ENCODE data around the gene NEK4. TPM values are rescaled to one million over a fixed set of nuclear protein-coding genes. Genes with fewer than 3 reads are reported as not detected.

The NEK4 gene
- polyA plus RNA-seq, 1 experiment = 14.4 TPM

DNA sequence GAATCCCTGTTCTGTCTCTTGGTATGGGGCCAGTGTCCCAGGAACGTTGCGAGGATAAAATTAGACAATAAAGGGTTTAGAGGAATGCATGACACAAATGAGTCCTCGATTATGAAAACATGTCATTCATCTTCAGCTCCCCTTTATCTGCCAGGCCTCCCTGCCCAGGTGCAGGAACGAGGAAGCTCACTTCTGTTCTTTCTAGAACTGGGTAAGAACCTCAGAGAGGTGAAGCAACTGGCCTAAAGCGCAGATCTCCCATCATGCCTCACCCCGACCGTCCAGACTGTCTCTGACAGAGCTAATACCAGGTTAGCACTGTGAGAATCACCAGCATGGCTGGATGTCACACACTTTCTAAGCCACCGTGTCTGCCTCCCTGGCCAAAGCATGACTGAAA is 5.1 kb upstream of the NEK4 start:
- POLR2A ChIA-PET = no interaction called here

GRCh38 chr3:52774901-52775864 is 4.4 kb upstream of the NEK4 start:
- TF ChIP-seq, protein P1, sequence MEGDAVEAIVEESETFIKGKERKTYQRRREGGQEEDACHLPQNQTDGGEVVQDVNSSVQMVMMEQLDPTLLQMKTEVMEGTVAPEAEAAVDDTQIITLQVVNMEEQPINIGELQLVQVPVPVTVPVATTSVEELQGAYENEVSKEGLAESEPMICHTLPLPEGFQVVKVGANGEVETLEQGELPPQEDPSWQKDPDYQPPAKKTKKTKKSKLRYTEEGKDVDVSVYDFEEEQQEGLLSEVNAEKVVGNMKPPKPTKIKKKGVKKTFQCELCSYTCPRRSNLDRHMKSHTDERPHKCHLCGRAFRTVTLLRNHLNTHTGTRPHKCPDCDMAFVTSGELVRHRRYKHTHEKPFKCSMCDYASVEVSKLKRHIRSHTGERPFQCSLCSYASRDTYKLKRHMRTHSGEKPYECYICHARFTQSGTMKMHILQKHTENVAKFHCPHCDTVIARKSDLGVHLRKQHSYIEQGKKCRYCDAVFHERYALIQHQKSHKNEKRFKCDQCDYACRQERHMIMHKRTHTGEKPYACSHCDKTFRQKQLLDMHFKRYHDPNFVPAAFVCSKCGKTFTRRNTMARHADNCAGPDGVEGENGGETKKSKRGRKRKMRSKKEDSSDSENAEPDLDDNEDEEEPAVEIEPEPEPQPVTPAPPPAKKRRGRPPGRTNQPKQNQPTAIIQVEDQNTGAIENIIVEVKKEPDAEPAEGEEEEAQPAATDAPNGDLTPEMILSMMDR (IDR thresholded peaks at IDR 0.05; ENCODE audit: low read depth, low read length) = no peak
- no peaks in the 10 kb centered on the region for H3K9me3 ChIP-seq (ENCODE audit: control insufficient read depth, insufficient read depth, low read length)
- ChIA-PET POLR2A (no interaction called here), CTCF (no interaction called here)
- no peak for DNase-seq (ENCODE audit: low read depth, low spot score)
- peaks cover 19% of the 10 kb centered on the region for H3K27me3 ChIP-seq (ENCODE audit: control insufficient read depth, insufficient read depth, low read length)
- H3K4me3 ChIP-seq (ENCODE audit: low read depth, low read length) = no peak overlapping the region
- no peak overlapping the region for H3K27ac ChIP-seq (ENCODE audit: low read depth, low read length)

More for the DNA sequence above, 5.1 kb upstream of the NEK4 start:
- CTCF ChIA-PET = no interaction called here
- Histone ChIP-seq H3K27me3 (ENCODE audit: control insufficient read depth, insufficient read depth, low read length) (peaks cover 25% of the 10 kb centered on the region), H3K4me3 (ENCODE audit: low read depth, low read length) (no peak overlapping the region), H3K9me3 (ENCODE audit: control insufficient read depth, insufficient read depth, low read length) (no peaks in the 10 kb centered on the region), H3K27ac (ENCODE audit: low read depth, low read length) (no peak overlapping the region)
- no peak for DNase-seq (ENCODE audit: low read depth, low spot score)
- TF ChIP-seq, protein P1 (IDR thresholded peaks at IDR 0.05; ENCODE audit: low read depth, low read length) = no peak

GRCh38 chr3:52774066-52774713 is 3.5 kb upstream of the NEK4 start:
- Histone ChIP-seq H3K9me3 (ENCODE audit: control insufficient read depth, insufficient read depth, low read length) (no peaks in the 10 kb centered on the region), H3K4me3 (ENCODE audit: low read depth, low read length) (no peak overlapping the region), H3K27me3 (ENCODE audit: control insufficient read depth, insufficient read depth, low read length) (peaks cover 12% of the 10 kb centered on the region), H3K27ac (ENCODE audit: low read depth, low read length) (no peak overlapping the region)
- DNase-seq (ENCODE audit: low read depth, low spot score) = no peak
- POLR2A ChIA-PET = no interaction called here
- CTCF ChIA-PET = no interaction called here
- TF ChIP-seq, protein P1 (IDR thresholded peaks at IDR 0.05; ENCODE audit: low read depth, low read length) = no peak

- DNase-seq (ENCODE audit: low read depth, low spot score) = no peak
- ChIA-PET CTCF (no interaction called here), POLR2A (no interaction called here)
- Histone ChIP-seq H3K27ac (ENCODE audit: low read depth, low read length) (no peak overlapping the region), H3K4me3 (ENCODE audit: low read depth, low read length) (no peak overlapping the region), H3K9me3 (ENCODE audit: control insufficient read depth, insufficient read depth, low read length) (no peaks in the 10 kb centered on the region), H3K27me3 (ENCODE audit: control insufficient read depth, insufficient read depth, low read length) (peaks cover 8% of the 10 kb centered on the region)
- TF ChIP-seq, protein P1 (IDR thresholded peaks at IDR 0.05; ENCODE audit: low read depth, low read length) = no peak
These were observed 2.8 kb upstream of the NEK4 start for GRCh38 chr3:52773361-52774065.
